NCI-H524 treated with DMSO at 0.1 percent for 48 hours (cell line): ENCODE results near the gene AOC2.
"Not testable (repeated sequence)": the region's sequence is repeated elsewhere in the genome, so short reads cannot be mapped to it uniquely, and the experiment has no call there.

Experiments
- DNase-seq: peaks from one replicate; lab custom pipeline; 2025; lab: John Stamatoyannopoulos, UW

AOC2 gene

DNA sequence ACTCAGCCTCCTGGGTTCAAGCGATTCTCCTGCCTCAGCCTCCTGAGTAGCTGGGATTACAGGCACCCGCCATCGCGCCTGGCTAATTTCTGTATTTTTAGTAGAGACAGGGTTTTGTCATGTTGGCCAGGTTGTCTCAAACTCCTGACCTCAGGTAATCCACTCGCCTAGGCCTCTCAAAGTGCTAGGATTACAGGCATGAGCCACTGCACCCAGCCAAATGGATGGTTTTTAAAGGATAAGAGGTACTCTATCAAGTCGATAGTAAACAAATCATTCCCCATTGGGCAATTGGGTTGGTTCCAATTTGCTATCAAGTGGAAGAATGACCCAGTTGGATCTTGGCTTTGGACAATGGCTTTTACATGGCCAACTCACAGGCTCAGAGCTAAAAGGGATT lies 37.3 kb downstream of the AOC2 start:
- DNase-seq = not testable (repeated sequence)

DNA sequence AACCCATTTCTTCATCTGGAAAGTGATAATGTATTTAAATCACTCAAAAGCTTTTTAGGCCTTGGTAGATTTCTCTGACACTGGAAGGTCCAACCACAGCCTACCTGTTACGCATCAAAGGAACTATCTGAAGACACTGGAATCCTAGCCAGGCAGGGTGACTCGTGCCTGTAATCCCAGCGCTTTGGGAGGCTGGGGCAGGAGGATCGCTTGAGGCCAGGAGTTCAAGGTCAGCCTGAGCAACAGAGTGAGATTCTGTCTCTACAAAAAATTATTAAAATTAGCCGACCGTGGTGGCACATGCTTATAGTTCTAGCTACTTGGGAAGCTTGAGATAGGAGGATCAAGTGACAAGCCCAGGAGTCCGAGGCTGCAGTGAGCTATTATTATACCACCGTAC lies 37.8 kb downstream of the AOC2 start:
- no peak for DNase-seq

GRCh38 chr17:42883802-42884558 lies 39.6 kb downstream of the AOC2 start:
- no peak for DNase-seq

GRCh38 chr17:42885806-42886205 lies 41.4 kb downstream of the AOC2 start:
- not testable (repeated sequence) for DNase-seq

DNA sequence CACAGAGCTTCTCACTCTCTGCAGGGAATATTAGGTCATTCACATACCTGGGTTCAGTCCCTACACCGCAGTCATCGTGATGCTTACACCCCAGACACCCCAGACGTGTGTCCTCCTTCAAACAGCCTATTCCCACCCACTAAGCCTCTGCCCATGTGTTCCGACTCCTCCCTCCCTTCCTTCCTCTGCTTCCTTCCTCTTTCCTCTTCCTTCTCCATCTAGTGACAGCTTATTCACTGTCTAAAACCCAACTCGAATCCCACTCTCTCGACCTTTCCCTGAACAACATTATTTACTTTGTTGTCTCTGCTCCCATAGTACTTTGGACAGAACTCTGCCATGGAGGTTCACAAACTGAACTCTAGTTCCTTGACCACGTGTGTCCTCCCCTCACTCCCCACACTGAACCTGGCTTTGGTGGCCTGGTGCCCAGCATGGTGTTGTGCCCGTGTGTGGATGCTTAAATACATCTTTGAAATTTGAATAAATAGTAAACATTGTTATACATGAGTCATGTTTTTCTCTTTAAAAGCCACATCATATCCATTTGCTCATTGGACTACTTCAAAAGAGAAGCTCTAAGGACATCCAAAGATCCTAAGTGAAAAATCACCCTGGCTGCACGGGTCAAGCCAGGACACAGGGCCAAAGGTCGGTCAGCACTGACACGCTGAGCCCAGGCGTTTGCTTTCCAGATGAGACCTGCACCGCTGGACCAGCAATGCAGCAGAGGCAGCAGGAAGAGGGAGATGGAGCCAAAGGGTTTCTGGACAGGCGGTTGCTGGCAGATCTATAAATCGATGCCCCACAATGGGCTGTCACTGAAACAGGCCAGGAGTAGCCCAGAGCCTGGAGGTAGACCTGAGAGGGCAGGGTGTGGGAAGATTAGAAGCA lies 42.1 kb downstream of the AOC2 start:
- DNase-seq = no peak

GRCh38 chr17:42889809-42890208 lies 45.4 kb downstream of the AOC2 start:
- DNase-seq = no peak

- no peak for DNase-seq
These were observed 47.3 kb downstream of the AOC2 start for GRCh38 chr17:42891539-42892152.

DNA sequence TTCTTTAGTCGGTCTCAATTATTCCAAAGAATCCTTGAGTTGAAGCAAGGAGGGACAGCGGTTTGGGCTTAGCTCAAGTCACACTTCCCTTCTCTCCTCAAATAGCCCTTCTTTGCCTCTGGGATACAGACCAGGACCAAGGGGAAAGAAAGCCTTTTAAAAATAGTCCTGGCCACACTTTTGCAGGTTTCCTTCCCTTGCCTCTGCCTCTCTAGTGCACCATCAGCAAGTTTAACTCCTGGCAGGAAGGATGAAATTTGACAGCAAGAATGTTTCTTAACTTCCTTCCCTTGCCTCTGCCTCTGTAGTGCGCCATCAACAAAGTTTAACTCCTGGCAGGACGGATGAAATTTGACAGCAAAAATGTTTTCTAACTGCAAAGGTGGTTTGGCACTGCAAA lies 49.0 kb downstream of the AOC2 start:
- DNase-seq = no peak

GRCh38 chr17:42894283-42895184 lies 50.2 kb downstream of the AOC2 start:
- no peak for DNase-seq

- no peak for DNase-seq
These were observed 50.8 kb downstream of the AOC2 start for GRCh38 chr17:42895185-42895555.

- no peak for DNase-seq
These were observed 53.9 kb downstream of the AOC2 start for GRCh38 chr17:42898147-42898811.

DNA sequence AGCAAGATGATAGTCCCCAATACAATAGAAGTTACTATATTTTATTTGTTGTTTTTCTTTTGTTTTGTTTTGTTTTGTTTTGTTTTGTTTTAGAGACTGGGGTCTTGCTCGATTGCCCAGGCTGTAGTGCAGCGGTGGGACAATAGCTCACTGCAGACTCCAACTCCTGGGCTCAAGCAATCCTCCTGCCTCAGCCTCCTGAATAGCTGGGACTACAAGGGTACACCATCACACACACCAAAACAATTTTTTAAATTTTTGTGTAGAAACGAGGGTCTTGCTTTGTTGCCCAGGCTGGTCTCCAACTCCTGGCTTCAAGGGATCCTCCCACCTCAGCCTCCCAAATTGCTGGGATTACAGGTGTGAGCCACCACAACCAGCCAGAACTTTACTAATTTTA lies 55.6 kb downstream of the AOC2 start:
- DNase-seq = not testable (repeated sequence)
